ENCODE results near the gene IQUB. TPM values are rescaled to one million over a fixed set of nuclear protein-coding genes. Genes with fewer than 3 reads are reported as not detected.
"Not testable (repeated sequence)": the region's sequence is repeated elsewhere in the genome, so short reads cannot be mapped to it uniquely, and the experiment has no call there.

Gene IQUB
- total RNA-seq, 1 donor from 2014 or later = 1.6 TPM

DNA sequence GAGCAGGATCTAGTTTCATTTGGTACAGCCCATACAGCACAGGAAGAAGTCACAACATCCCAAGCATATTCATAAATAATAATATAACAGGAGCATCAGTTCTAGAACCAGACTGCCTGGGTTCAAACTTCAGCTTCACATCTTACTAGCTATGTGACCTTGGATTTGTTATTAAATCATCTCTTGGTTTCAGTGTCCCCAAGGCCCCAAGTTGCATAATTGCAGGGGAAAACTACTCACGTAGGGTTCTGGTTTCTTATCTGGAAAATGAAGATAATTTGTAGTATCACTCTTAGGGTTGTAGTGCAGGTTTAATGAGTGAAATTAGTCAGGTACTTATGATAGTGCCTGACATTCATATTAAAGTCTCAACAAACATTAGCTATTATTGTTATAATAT is 5.5 kb upstream of the IQUB start:
- no peak for DNase-seq (ENCODE audit: low spot score)

DNA sequence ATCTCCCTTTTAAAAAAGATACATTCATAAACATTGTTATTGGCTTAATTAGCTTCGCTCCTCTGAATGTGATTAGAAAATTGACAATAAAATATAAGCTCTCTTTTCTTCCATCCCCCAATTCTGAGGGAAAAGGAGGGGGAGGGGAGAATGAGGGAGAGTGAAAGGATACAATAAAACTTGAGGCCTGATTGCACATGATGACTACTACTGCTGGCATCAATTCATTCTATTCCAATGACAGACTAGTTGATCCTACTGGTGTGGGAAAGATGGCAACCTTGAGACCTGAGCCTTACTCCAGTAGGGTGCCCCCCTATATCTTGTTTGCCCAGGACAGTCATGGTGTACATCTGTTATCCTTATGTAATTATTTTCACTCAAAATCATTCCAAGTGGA is 4.5 kb upstream of the IQUB start:
- no peak for DNase-seq (ENCODE audit: low spot score)

DNA sequence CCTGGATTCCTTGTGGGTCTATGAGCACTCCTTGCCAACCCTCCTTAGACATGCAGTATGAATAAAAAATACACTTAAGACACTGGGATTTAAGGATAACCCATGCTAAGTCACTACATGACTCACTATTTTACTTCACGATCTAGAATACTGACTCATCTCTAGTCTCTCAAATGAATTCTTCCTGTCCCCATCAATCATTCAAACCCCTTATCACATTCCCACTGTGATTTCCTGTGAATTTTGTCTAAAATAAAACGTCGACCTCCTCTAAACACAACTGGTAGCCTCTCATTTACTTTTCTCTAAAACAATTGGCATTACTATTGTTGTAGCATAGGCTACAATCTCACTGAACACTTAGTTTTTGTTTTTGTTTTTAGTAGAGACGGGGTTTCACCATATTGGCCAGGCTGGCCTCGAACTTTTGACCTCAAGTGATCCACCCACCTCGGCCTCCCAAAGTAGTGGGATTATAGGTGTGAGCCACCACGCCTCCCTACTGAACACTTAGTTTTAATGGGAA is 3.9 kb upstream of the IQUB start:
- DNase-seq (ENCODE audit: low spot score) = no peak

DNA sequence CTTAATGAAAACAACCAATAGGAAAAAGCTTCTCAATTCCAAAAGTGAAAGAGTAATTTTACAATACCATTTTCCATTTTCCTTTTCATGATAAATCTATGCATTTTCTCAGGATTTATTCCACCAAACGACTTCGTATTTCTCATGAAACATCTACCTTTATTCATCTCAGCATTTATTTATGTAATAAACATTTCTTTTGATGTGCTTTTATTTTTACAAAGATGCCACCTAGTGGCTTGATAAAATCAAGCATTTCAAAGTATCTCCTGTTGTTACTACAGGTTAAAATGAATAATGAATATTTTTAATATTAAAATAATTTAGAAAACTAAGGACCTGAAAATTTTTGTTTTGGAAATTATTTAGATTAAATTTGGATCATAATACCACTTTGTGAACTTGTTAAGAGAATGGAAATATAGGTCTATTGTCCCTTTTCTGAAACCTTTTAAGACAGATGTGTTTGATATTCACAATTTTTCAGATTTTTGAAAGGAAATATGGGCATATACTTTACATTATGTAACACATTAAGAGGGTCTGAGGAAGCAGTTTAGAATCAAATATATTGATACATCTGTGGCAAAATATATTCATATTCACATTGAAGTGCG is 2.7 kb upstream of the IQUB start:
- no peak for DNase-seq (ENCODE audit: low spot score)

DNA sequence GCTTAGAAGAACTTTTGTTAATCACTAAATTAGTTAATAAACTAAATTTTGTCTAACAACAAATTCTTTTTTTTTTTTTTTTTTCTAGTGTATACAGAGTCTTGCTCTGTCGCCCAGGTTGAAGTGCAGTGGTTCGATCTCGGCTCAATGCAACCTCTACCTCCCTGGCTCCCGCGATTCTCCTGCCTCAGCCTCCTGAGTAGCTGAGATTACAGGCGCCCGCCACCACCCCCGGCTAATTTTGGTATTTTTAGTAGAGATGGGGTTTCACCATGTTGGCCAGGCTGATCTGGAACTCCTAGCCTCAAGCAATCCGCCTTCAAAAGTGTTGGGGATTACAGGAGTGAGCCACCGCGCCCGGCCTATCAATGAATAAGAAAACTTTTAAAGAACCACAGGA is 1.1 kb upstream of the IQUB start:
- DNase-seq (ENCODE audit: low spot score) = no peak

DNA sequence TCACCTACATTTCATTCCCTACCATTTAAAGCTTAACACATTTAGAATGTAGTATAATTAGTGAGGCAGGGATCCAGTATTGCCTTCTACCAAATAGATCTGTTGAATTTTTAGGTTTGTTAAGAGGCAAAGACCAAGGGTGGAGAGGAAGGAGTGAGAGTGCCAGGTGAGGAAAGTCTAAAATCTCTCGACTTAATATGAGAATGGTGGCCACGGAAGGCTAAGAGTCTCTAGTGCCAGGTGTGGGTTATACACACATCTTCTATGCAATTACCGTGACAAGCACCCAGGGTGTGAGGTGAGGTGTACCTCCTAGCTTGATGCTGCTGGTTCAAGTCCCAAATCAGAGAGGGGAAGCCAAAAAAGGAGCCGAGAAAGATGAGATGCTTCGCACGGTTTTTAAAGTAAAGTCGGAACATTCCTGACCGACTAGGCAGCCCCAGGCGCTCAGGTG is 439 bp downstream of the IQUB start:
- DNase-seq (ENCODE audit: low spot score) = no peak

DNA sequence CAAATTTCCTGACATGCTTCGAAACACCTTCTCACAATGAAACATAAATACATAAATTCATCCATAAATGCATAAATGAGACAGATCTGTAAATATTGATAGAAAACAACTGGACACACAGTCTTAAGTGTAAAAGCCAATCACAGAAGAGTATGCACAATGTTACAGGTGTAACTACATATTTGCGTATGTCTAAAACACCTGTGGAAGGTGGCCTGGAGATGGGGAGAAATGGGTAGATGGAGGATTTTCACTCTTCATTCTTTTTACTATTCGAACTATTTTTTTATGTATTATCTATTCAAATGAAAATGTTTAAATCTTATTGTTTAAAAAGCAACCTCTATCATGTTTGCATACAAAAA is 860 bp downstream of the IQUB start:
- no peak for DNase-seq (ENCODE audit: low spot score)

DNA sequence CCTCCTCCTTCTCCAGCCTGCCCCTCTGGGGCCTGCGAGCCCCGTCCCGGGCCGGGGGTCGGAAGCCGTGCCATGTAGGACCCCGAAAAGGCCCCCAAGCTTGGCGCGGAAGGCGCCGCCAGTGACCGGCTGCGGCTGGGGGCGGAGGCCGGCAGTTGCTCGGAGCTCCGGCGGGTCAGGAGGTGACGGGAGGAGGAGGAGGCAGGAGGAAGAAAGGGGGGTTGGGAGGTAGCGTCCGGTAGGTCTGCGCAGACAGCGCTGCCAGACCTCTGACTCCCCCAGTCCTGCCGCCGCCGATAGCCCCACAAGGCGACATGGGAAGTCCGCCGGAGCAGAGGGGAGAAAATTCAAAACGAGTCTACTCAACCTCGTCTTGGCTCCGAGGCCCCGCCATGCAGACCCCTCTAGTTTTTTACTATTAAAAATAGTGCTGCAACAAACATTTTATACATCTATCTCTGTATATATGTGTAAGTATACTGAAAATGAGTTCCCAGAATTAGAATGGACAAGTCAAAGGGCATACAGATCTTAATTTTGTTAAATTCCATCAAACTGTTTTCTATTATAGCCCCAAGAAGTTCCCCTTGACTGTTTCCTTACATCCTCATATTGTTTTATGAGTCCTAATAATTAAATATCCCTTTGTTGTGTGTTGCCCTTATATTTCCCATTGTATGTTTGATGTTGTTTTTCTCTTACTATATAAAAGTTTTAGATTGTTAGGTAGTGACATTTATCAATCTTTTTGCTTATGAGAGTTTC is 1.4 kb downstream of the IQUB start:
- peak; percentile 47 for DNase-seq (ENCODE audit: low spot score)

DNA sequence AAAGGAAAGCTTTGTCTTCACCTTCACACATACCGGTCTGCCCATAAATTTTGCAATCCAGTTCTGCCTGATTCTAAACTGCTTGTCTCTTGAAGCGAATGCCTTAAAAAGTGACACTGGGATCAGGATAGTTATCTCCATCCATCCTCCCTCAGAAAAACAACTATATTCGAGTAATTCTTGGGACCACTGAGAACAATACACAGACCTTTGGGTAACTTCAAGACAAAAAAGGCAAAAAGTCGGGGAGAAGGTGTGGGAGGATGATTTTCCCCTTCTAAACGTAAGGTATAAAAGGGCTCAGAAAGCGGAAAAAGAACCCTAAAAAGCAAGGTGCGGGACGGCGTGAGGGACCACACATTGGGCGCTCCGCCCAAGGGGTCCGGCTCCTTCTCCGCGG is 2.1 kb downstream of the IQUB start:
- DNase-seq (ENCODE audit: low spot score) = not testable (repeated sequence)

DNA sequence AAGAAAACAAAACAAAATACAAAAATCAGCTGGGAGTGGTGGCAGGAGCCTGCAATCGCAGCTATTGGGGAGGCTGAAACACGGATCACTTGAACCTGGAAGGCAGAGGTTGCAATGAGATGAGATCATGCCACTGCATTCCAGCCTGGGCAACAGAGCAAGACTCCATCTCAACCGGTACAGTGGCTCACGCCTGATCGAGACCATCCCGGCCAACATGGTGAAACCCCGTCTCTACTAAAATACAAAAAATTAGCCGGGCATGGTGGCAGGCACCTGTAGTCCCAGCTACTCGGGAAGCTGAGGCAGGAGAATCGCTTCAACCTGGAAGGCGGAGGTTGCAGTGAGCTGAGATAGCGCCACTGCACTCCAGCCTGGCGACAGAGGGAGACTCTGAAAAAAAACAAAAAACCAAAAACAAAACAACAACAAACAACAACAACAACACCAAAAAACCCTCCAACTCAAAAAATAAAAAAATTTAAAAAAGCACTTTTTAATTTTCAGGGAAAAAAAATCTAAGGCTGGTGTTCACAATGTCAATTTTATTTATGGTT is 4.3 kb downstream of the IQUB start:
- not testable (repeated sequence) for DNase-seq (ENCODE audit: low spot score)

DNA sequence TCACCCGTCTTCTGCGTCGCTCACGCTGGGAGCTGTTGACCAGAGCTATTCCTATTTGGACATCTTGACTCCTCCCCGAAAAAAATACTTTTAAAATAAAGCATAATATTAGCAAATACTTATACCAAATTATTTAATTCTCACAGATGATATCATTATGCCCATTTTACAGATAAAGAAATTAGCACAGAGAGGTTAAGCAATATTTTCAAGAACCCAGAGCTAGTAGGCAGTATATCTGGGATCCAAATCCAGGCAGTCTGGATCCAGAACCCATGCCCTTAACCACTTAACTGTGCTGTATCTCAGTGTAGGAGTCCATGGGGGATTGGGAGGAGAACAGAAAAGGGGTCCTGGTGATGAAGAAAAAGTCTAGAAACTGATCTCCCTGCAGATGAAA is 6.1 kb downstream of the IQUB start:
- DNase-seq (ENCODE audit: low spot score) = no peak

DNA sequence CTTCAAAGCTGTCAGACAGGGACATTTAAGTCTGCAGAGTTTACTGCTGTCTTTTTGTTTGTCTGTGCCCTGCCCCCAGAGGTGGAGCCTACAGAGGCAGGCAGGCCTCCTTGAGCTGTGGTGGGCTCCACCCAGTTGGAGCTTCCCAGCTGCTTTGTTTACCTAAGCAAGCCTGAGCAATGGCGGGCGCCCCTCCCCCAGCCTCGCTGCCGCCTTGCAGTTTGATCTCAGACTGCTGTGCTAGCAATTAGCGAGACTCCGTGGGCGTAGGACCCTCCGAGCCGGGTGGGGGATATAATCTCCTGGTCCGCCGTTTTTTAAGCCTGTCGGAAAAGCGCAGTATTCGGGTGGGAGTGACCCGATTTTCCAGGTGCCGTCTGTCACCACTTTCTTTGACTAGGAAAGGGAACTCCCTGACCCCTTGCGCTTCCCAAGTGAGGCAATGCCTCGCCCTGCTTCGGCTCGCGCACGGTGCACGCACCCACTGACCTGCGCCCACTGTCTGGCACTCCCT is 6.6 kb downstream of the IQUB start:
- DNase-seq (ENCODE audit: low spot score) = not testable (repeated sequence)

DNA sequence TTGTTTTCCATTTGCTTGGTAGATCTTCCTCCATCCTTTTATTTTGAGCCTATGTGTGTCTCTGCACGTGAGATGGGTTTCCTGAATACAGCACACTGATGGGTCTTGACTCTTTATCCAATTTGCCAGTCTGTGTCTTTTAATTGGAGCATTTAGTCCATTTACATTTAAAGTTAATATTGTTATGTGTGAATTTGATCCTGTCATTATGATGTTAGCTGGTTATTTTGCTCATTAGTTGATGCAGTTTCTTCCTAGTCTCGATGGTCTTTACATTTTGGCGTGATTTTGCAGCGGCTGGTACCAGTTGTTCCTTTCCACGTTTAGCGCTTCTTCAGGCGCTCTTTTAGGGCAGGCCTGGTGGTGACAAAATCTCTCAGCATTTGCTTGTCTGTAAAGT is 7.9 kb downstream of the IQUB start:
- not testable (repeated sequence) for DNase-seq (ENCODE audit: low spot score)

DNA sequence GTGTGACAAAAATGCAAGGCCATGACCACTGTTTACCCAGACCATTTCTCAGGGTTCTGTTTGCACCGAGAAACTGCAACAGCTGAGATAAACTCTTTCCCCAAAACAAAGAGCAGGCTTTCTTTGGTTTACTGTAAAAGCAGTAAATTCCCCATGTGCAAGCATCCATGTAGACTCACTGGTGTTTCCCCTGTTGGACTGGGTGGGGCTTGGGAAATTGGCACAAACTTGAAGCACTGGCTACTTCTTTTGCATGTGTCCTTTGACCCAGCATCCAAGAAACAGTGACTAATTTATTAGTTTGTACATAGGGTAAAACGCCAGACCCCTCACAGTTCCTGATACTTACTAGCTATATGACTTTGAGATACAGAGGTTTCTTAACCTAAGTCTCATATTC is 12.3 kb downstream of the IQUB start:
- DNase-seq (ENCODE audit: low spot score) = no peak

DNA sequence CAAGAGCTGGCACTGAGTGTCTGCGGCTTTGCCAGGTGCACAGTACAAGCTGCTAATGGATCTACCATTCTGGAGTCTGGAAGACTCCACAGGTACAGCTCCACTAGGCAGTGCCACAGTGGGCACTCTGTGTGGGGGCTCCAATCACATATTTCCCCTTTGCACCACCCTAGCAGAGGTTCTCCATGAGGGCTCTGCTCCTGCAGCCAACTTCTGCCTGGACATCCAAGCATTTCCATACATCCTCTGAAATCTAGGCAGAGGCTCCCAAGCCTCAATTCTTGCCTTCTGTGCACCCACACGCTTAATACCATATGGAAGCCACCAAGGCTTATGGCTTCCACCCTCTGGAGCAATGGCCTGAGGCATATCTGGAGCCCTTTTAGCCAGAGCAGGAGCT is 29.2 kb downstream of the IQUB start:
- DNase-seq (ENCODE audit: low spot score) = no peak

DNA sequence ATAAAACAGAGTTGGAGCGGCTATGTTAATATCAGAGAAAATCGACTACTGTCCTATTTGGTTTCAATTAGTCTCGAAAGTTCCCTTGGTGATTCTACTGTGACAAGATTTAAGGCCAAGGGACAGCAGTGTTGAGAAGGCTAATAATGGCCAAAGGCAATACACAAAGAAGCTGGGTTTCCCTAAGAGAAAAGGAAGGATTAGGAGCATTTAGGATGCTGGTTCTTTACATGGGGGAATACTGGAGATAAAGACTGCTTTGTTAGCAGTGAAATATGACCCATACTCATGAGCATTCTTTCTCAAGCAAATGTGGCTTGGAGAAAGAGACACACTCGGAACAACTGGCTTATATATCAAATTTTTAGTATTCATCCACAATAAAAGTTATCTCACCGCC is 32.2 kb downstream of the IQUB start:
- DNase-seq (ENCODE audit: low spot score) = no peak

DNA sequence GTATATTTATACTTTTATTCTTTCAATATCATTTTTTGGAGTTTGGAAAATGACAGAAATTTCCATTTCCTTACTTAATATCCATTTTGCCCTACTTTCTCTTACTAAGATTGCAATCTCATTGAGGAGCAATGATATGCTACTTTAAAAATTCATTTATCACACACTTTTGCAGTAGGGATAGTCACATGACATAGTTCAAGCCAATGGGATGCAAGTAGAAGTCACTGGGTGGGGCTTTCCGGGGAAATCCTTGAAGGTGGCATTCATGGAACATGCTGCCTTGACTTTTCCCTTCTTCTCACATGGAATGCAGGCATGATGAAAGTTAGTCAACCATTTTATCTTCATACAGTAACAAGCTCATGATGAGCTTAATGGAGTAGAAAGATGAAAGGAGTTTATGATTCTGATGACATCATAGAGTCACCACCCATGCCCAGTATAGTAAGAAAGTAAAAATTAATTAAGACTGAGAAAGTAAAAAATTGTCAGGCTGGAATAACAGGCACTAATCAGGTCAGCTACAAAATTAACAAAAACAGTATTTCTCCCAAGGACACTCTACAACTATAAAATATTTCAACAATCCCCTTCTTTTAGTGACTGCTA is 33.4 kb downstream of the IQUB start:
- no peak for DNase-seq (ENCODE audit: low spot score)

DNA sequence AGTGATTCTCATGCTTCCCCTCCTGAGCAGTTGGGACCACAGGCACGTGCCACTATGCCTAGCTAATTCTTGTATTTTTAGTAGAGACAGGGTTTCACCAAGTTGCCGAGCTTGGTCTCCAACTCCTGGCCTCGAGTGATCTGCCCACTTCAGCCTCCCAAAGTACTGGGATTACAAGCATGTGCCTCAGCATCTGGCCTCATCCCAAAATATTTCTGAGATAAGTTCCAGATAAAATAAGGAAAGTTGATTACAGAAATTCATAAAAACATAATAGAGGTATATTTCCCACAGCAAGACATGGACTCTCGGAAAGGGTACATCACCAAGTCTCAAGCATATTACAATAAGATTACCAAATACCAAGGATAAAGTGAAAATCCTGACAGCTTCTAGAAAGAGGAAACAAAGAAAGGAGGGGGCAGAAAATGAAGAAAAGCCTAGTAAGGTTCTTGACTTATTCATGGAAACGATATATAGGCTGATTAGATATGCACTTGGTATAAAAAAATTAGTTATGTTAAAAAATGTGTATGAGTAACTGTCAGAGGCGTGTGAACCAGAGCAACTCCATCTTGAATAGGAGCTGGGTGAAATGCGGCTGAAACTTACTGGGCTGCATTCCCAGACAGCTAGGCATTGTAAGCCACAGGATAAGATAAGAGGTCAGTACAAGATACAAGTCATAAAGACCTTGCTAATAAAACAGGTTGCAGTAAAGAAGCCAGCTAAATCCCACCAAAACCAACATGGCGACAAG is 35.0 kb downstream of the IQUB start:
- no peak for DNase-seq (ENCODE audit: low spot score)

DNA sequence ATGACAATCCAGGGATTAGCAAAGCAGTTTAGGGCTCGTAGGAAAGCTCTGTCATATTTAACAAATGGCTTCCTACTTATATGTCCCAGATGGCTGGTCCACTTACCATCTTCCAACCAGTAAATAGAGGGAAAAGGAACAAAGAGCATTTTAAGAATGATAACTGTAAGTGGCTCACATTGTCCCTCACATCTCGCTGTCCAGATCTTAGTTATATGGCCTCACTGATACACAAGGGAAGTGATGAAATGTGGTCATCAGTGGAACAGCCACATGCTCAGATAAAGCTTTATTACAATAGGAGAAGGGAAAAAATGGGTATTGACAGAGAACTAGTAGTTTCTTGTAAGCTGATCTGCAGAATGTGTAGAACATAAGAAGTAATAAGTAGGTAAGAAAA is 35.8 kb downstream of the IQUB start:
- DNase-seq (ENCODE audit: low spot score) = no peak

DNA sequence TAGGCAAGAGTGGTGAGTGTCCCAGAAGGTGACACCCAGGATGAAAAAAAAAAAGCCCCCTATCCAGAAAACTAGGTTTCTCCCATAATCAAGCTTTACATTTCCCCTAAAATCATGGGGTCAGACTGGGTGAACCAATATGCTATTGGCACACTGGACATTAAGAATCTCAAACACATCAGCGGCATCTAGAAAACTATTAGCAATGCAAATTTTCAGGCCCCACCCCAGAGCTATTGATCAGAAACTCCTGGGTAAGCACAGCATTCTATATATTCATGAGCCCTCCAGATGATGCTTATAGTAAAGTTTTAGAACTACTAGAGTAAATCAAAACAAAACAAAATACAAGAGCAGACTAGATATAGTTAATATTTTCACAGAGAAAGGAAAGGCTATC is 36.4 kb downstream of the IQUB start:
- DNase-seq (ENCODE audit: low spot score) = no peak

DNA sequence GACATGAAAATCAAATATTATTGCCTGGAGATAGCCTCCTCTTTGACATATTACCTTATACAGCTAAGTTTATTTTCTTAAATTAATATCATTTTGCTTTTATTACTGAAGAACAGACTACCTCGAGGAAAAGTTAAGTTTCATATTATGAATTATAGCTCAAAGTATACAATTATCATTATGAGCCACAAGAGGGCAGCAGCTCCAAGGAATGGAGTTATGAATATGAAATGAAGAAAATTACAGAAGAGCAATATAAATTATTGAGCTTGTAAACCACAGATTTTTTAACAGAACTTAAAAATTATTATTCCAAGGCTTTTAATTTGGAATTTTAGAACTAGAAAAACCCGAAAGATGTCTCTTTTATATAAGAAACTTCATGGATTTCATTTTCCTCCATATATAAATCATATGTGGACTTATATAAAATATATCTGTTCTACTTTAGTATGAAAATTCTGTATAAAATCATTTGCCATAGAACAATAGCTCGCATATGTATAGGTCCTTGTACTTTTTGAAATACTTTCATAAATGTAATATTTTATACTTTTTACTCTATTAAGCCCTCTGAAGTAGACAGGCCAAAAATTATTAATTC is 40.1 kb downstream of the IQUB start:
- DNase-seq (ENCODE audit: low spot score) = no peak
